Tibial nerve (tissue), 4 donors: ENCODE measurements around the gene MEIS2. TPM values are rescaled to one million over a fixed set of nuclear protein-coding genes. Genes with fewer than 3 reads are reported as not detected.

Experiments
- DNase-seq, 2 donors: peaks; one replicate each; pipeline ENCODE4 v3.0.0-alpha.2; 2019; ENCODE audit warnings: low spot score in 2 of 2
- H3K27ac ChIP-seq, 4 donors: fragments of 200-600 bp; sonication (generic) in 3 of 4; one replicate each; pipeline ENCODE4 v1.5.1; 2017 to 2019; ENCODE audit warnings: mild to moderate bottlenecking in 1 of 4
- H3K27me3 ChIP-seq, 2 donors: fragments of 200-600 bp; sonication (generic) in 1 of 2; one replicate each; pipeline versions ENCODE4 v1.5.1 to v1.6.0; 2017 to 2019
- H3K36me3 ChIP-seq, 3 donors: fragments of 200-600 bp; sonication (generic); one replicate each; pipeline ENCODE4 v1.5.1; 2018 to 2019
- H3K4me1 ChIP-seq, 4 donors: fragments of 200-600 bp; sonication (generic) in 3 of 4; one replicate each; pipeline ENCODE4 v1.5.1; 2017 to 2019
- H3K4me3 ChIP-seq, 4 donors: fragments of 200-600 bp; sonication (generic) in 3 of 4; one replicate each; pipeline ENCODE4 v1.5.1; 2017 to 2019; ENCODE audit warnings: mild to moderate bottlenecking in 1 of 4, moderate library complexity in 1 of 4
- H3K9me3 ChIP-seq, 4 donors: fragments of 200-600 bp; sonication (generic) in 3 of 4; one replicate each; pipeline ENCODE4 v1.5.1; 2017 to 2019
- CTCF ChIP-seq, 5 experiments: fragments of 200-600 bp in 3 of 5; fragments of 450-650 bp in 2 of 5; sonication (generic) in 3 of 5; IDR thresholded peaks; one replicate each; pipeline ENCODE4 v1.5.1; 2016 to 2019; ENCODE audit warnings: antibody characterized with exemption in 5 of 5, mild to moderate bottlenecking in 3 of 5, moderate library complexity in 2 of 5
- EP300 ChIP-seq, 2 donors: sonication (generic); formaldehyde crosslinking; IDR thresholded peaks; one replicate each; pipeline ENCODE4 v1.6.1; 2017; ENCODE audit warnings: antibody characterized with exemption in 2 of 2, mild to moderate bottlenecking in 1 of 2
- POLR2A ChIP-seq, 2 donors: fragments of 450-650 bp; IDR thresholded peaks; one replicate each; pipeline ENCODE4 v1.6.1; 2017; ENCODE audit warnings: antibody characterized with exemption in 2 of 2, mild to moderate bottlenecking in 2 of 2, moderate library complexity in 2 of 2
- WGBS, 2 donors: methylation state at CpG; one replicate each; pipeline ENCODE4 v1.1.5; 2018; 5-methylcytosine and 5-hydroxymethylcytosine counted together
- small RNA-seq: library from RNA; depleted of rRNA; stranded (forward); fragments of <200 nt; gene quantifications from one replicate; pipeline ENCODE3, GENCODE V24; 2016
- total RNA-seq, 4 donors: library from RNA; depleted of rRNA; stranded (reverse); fragments of >200 nt; gene quantifications; one replicate each; pipeline ENCODE4 v1.1.0, GENCODE V29; 2016

Gene MEIS2
- total RNA-seq, 4 donors from 2014 or later: 9.4 to 15.7 (median 14.3) TPM

- no peak for DNase-seq
- 68 to 77% methylated on average over 3 of the region's 3 CpGs for WGBS, 2 donors
- Histone ChIP-seq H3K4me1 (no peaks in the 10 kb centered on the region), H3K4me3 (no peak overlapping the region), H3K27ac (no peak overlapping the region), H3K36me3 (no peaks in the 10 kb centered on the region), H3K9me3 (no peaks in the 10 kb centered on the region), H3K27me3 (no peaks in the 10 kb centered on the region)
- TF ChIP-seq EP300 (IDR thresholded peaks at IDR 0.05) (no peak), POLR2A (IDR thresholded peaks at IDR 0.05) (no peak), CTCF (IDR thresholded peaks at IDR 0.05) (no peak)
These were observed 256.5 kb downstream of the MEIS2 start for GRCh38 chr15:36843822-36844221.

- no peak for DNase-seq
These were observed 259.2 kb downstream of the MEIS2 start for GRCh38 chr15:36841193-36841592.

More at GRCh38 chr15:36841193-36841592, 259.2 kb downstream of the MEIS2 start:
- Histone ChIP-seq H3K27me3 (no peaks in the 10 kb centered on the region), H3K36me3 (no peaks in the 10 kb centered on the region), H3K9me3 (no peaks in the 10 kb centered on the region), H3K4me1 (no peaks in the 10 kb centered on the region), H3K4me3 (no peak overlapping the region), H3K27ac (no peak overlapping the region)
- TF ChIP-seq EP300 (IDR thresholded peaks at IDR 0.05) (no peak), CTCF (IDR thresholded peaks at IDR 0.05) (no peak), POLR2A (IDR thresholded peaks at IDR 0.05) (no peak)
- 23% methylated on average over 5 of the region's 5 CpGs for WGBS, 2 donors

Small RNAs within 50 kb of the gene (small RNA-seq; reads per million reads assigned to genes)
- not detected for gene MIR8063
- not detected for gene RF00012
- gene RF00019: not detected
